ENCODE data around the gene FBXO38.

Gene FBXO38

GRCh38 chr5:148343603-148344487, 39.9 kb upstream of the FBXO38 start:
- TF ChIP-seq CTCF (IDR thresholded peaks at IDR 0.05; ENCODE audit: borderline replicate concordance, insufficient read depth, low read depth, low read length) = no peak

GRCh38 chr5:148347706-148348105, 36.1 kb upstream of the FBXO38 start:
- TF ChIP-seq CTCF (IDR thresholded peaks at IDR 0.05; ENCODE audit: borderline replicate concordance, insufficient read depth, low read depth, low read length) = no peak

More at GRCh38 chr5:148343603-148344487, 39.9 kb upstream of the FBXO38 start:
- no peak overlapping the region for H3K4me3 ChIP-seq (ENCODE audit: low read depth, low read length)

DNA sequence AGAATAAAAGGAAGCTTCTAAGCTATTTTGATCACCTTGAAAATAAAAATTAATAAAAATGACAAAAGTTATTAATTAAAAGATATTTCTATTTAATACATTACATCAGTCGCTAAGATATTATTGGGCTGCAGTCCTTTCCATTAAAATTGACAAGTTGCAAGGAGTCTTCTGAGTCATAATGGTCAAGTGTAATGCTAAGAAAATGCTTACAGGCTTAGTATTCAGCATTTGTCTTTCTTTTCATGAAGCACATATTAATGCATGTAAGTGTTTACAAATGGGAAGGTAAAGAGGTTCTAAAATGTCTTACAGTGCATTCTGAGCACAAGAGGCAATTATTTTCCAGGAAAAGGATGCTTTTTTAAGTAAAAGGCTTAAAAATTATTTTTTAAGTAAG, 31.1 kb upstream of the FBXO38 start:
- TF ChIP-seq CTCF (IDR thresholded peaks at IDR 0.05; ENCODE audit: borderline replicate concordance, insufficient read depth, low read depth, low read length) = no peak
- no peak overlapping the region for H3K4me3 ChIP-seq (ENCODE audit: low read depth, low read length)

More at GRCh38 chr5:148347706-148348105, 36.1 kb upstream of the FBXO38 start:
- H3K4me3 ChIP-seq (ENCODE audit: low read depth, low read length) = no peak overlapping the region

DNA sequence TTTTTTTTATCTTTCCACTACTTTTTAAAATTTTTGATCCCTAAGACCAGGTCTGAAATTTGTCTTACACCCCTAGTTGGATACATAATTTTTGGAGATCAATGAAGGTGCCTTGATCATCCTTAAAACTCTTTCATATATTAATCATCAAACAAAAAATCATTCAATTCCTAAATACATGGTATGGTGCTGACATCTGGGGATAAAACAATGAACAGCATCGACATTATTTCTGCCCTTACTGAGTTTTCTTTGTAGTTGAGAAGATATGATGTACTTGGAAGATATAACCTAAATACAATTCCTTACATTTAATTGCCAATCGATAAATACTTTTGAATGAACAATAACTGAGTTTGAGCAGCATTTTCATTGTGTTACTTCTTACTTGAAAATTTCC, 30.1 kb upstream of the FBXO38 start:
- no peak for TF ChIP-seq CTCF (IDR thresholded peaks at IDR 0.05; ENCODE audit: borderline replicate concordance, insufficient read depth, low read depth, low read length)
- no peak overlapping the region for H3K4me3 ChIP-seq (ENCODE audit: low read depth, low read length)

GRCh38 chr5:148364343-148364742, 19.4 kb upstream of the FBXO38 start:
- TF ChIP-seq CTCF (IDR thresholded peaks at IDR 0.05; ENCODE audit: borderline replicate concordance, insufficient read depth, low read depth, low read length) = no peak
- no peak overlapping the region for H3K4me3 ChIP-seq (ENCODE audit: low read depth, low read length)

DNA sequence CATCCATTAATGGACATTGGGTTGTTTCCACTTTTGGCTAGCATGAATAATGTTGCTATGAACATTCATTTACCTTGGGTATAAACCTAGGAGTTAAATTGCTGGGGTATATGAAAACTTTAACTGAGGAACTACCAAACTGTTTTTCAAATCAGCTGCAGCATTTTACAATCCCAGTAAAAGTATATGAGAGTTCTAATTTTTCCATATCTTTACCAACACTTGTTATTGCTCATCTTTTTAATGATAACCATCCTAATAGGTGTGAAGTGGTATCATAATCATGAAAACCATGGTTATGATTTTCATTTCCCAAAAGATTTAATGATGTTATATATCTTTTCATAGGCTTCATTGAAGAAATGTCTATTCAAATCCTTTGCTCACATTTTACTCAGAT, 15.5 kb upstream of the FBXO38 start:
- TF ChIP-seq CTCF (IDR thresholded peaks at IDR 0.05; ENCODE audit: borderline replicate concordance, insufficient read depth, low read depth, low read length) = no peak
- H3K4me3 ChIP-seq (ENCODE audit: low read depth, low read length) = no peak overlapping the region

DNA sequence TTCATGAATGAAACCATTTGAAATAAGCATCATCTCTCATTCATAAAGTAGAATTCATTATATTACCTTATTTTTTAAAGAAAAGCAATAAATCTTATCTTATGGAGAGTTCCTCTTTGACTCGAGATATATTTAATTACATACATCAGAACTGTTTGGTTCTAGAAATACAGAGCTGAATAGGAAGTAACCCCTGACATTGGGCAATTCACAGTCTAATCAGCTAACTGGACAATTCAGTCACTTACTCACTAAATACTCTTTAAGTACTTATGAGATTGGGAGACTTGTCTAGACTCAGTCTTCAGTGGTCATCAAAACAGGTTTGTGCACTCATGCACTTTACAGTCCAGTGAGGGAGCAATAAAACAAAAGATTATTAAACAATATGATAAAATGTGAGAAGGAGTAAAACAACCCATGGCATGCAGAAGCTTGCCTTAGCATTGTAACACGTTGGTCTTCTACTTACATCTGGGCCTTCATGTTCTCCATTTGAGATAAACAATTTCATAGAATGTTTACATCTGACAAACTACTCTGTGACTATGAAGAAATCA, 11.5 kb upstream of the FBXO38 start:
- H3K4me3 ChIP-seq (ENCODE audit: low read depth, low read length) = no peak overlapping the region
- TF ChIP-seq CTCF (IDR thresholded peaks at IDR 0.05; ENCODE audit: borderline replicate concordance, insufficient read depth, low read depth, low read length) = no peak

Data from GM12875 (cell line).